T-helper 22 cell (primary cell): ENCODE results near the gene DNAAF6.
"Not testable (repeated sequence)": the region's sequence is repeated elsewhere in the genome, so short reads cannot be mapped to it uniquely, and the experiment has no call there.

Experiments used
- DNase-seq: peaks from one replicate; pipeline ENCODE4 v3.0.0-alpha.2; 2020; ENCODE audit warnings: low read depth

The DNAAF6 gene

DNA sequence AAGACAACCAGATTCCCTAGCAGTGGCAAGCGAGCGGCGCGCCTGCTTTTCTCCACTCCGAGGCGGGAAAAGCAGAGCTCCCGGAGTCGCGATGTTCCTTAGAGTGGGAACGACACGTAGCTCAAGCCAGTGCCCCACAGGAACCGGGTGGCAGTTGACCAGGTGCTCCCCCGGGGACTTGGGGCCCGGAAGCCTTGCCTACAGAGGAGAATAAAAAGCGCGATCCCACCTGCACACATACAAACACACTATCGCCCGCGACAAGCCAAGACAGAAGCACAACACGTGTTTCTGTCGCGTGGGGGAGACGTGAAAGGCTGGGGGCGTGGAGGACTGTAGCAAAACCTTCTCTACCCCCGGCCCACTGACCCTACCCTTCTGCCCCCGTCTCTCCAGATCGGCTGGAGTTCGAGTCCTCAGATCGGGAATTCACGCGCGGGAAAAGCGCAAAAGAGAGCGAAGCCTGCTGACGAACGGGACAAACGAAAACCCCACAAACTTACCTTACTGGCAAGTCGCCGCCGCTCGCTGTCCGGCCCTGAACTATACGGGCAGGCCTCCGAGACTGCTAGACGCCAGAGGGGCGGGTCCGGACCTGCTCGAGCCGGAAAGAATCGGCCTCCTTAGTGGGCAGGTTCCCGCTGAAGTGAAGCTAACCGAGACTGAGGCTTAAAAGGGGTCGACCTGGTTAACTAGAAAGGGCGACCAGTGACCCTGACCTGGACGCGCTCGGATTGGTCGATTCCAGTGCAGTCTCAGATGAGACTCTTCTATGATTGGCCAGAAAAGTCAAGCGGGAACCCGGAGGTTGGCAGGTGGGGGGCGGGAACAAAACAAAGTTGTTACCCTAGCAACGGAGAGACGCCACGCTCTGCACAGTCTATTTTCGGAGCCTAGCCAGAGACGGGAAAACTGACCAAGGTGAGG lies at the start of gene DNAAF6, which contains the start of gene NUP62CL:
Gene DNAAF6 (plus strand): TSS at position 842 of the 927 bp plus-strand sequence. CDS start 6,265 bp downstream, outside the sequence.
Gene NUP62CL (minus strand): TSS at position 664 of the 927 bp plus-strand sequence. CDS start 31,287 bp downstream, outside the sequence.
- peak; percentile 52 for DNase-seq

DNA sequence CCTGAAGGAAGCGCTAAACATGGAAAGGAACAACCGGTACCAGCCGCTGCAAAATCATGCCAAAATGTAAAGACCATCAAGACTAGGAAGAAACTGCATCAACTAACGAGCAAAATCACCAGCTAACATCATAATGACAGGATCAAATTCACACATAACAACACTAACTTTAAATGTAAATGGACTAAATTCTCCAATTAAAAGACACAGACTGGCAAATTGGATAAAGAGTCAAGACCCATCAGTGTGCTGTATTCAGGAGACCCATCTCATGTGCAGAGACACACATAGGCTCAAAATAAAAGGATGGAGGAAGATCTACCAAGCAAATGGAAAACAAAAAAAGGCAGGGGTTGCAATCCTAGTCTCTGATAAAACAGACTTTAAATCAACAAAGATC lies 48.8 kb upstream of the DNAAF6 start:
- not testable (repeated sequence) for DNase-seq

DNA sequence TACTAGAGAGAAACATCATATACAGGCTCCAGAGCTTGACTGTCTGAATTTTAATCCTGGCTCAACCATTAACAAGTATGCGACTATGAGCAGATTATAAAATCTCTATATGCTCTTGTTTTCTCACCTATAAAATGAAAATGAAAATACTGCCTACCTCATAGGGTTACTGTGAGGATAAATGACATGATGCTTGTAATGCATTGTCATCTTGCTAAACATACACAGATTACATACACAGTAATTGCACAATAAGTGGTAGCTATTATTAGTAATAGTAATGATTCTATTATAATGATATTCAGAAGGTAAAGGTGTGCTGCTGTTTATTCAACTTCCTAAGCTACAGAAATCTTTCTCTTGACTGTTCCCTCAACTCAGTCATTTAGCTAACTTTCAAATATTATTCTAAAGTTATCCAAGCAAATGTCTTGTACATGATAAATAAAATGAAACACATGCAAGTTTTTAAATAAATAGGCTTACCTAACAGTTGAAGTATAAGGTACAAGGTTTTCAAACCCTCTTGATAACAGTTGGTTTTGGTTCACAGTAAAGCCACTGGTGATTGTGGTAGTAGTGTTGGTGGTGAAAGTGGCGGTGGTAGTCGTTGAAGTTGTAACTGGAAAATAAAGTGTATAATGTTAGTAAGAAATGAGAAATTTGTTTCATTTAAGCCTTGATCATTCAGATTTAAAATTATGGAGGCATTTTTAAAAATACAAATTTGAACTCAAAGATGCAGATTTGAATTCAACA lies 39.1 kb upstream of the DNAAF6 start:
- DNase-seq: no peak

DNA sequence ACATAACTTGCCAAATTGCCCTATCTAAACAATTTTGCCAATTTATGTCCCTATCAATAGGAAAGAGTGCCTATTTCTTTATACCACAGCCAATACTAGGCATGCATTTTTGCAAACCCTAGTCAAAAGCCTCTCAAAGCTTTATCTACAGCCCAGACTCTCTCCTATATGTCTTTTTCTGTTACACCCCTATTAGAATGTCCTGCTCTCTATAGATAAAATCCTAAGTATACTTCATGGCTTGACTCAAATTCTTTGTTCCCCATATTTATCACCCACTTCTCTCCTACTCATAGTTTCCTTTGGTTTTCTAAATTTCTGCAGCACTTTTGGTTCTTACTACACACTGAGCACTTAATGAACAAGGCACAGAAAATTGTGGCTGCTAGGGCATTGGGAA lies 38.2 kb upstream of the DNAAF6 start:
- no peak for DNase-seq

DNA sequence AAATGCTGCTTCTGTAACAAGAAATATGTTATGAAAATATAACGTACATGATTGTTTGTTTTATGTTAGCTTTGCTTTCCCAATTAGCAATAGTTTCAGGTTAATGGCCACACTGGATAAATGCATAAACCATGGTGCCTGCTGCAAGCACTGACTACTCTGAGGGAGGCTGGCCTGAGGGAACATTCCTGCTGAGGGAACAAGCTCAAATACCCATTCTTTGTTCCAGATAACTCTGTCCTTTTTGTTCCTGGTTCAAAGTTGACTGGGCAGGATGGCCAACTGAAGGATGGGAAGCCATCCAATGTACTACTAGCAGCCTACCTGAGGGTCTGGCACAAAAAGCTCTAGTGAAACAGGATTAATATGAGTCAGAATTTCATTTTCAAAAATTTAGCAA lies 37.7 kb upstream of the DNAAF6 start:
- no peak for DNase-seq

DNA sequence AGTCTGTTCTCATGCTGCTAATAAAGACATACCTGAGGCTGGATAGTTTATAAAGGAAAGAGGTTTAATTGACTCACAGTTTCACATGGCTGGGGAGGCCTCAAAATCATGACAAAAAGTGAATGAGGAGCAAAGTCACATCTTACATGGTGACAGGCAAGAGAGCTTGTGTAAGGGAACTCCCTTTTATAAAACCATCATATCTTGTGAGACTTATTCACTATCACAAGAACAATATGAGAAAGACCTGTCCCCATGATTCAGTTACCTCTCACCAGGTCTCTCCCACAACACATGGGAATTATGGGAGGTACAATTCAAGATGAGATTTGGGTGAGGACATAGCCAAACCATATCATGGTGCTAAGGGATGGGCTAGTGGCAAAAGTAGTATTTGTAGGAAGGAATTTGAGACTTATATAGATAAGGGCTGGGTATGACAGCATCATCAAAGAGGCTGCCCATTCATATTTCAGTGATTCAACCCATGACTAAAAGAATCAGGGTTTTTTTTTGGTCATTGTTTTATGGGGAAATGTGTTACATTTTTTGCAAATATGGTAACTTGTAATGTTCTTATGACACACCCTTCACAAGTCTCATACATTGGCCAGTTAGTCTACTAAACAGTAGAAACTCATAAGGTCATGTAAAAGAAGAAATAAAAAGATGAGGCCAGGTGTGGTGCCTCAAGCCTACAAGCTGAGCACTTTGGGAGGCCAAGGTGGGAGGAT lies 34.9 kb upstream of the DNAAF6 start:
- no peak for DNase-seq

DNA sequence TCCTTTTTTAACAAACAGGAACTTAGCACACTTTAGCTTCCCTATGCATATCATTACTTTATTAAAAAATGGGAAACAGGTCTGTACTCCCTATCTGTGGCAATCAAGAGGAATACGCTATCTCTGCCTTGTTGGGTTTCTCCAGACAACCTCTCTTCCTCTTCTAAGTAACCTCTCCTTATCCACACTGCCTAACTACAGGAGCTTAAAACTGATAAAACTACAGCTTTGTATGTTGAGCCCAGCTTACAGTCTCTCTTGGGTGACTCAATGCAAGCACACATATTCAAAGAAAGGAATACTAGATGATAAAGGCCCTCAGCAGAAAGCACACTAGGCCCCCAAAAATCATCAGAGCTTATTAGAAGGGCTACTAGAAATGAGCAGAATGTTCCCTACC lies 9.1 kb upstream of the DNAAF6 start:
- no peak for DNase-seq

DNA sequence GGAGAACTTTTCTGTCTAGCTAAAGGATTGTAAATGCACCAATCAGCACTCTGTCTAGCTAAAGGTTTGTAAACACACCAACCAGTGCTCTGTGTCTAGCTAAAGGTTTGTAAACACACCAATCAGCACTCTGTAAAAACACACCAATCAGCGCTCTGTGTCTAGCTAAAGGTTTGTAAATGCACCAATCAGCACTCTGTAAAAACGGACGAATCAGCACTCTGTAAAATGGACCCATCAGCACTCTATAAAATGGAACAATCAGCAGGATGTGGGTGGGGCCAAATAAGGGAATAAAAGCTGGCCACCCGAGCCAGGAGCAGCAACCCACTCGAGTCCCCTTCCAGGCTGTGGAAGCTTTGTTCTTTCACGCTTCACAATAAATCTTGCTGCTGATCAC lies 8.3 kb upstream of the DNAAF6 start:
- DNase-seq: not testable (repeated sequence)

DNA sequence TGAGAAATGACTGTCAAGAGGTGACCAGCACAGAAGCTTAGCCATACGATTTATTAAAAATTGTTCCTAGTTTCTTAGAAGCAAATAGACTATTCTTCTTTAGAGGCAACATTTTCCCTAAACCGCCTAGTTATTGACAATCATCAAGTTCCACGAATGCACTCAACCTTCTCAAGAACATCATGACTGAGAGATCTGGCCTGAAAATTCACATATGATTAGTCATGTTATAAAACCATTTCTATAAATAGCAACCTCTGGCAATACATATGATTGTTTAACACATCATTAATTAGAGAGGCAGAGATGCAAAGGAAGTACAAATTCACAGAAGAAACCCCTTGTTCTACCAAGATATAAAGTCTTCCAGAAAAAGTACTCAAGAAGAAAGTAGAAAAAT lies 6.9 kb upstream of the DNAAF6 start:
- DNase-seq: no peak

DNA sequence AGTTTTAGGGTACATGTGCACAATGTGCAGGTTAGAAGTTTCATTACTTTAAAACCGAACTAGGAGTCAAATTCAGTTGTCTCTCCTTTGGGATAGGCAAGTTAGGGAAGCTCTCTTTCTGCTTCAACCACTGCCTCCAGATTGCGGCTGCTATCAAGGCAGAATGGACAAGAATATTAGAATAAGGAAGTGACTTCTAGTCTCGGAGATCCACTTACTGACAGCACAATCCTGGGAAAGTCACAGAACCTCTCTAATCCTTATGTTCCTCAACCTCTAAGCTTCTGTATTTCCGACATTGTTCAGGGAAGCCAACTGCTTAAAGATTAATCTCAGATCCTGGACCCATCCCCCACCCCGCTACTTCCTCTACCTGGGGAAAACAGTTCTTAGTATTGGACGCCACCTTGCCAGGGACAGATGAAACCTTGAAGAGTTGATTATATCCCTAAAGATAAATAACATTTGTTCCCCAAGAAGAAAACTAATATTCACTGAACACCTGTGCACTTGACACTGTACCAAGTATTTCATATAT lies 2.3 kb upstream of the DNAAF6 start:
- no peak for DNase-seq

DNA sequence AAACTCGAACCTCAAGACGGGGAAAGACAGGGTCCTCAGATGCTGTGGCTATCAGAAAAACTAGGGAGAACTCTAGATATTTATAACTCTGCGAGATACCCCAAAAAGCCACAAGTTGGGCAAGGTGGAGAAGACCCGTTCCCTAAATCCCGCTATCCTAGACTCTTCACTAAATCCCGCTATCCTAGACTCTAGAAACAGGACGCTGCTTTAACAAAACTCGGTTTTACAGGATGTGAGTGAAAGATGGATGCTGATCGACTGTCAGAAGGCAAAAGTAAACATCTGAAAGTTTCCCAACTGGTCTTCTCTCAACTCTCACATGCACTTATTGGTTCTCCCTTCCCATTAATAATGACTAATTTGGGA lies 270 bp downstream of the DNAAF6 start:
- DNase-seq: no peak

DNA sequence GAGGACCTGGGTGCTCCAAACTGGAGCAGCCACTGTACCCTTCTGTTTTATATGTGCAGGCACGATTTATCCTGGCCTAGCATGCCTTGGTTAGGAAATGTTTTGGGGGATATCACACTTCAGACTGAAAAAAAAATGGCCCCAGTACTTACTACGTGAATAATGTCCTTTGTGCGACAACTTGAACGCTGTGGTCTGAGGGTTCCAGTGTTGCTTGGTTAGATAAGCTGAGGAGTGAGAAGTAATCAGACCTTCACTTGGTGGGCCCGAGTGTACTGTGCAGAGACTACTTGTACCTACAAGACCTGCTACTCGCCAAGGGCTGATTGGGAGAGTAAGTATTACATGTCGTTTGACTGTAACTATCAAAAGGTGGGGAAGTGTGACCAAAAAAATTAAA lies 678 bp downstream of the DNAAF6 start:
- no peak for DNase-seq

DNA sequence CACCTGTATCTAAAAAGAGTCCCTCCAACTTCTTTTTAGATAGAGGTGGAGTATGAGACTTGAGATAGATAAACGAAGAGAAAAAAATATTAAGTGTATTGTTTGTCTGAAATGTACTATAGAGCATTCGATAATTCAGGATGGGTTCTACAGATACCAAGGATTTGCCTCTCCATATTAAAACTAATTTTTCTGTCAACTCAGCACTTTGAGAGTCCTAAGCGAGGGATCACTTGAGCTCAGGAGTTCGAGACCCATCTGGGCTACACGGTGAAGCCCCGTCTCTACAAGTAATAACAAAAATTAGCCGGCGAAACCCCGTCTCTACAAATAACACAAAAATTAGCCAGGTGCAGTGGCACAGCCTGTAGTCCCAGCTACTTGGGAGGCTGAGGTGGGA lies 1.5 kb downstream of the DNAAF6 start:
- DNase-seq: no peak

DNA sequence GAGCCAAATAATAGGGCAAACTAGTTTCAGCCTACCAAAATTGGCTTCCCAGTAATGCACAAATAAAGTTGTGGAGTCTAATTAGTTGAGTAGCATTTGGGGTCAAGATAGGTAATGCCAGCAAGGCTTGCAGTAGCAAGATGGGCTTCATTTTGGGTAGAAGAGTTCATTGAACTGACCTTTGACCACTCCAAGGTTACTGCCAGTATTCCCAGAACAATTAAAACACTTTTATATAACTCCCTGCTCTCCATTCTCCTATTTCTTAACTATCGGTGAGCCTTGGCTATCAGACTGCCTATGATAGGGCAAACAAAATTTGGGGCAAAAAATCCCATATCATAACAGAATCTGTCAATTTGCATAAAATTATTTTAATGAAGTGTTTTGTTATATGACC lies 7.1 kb downstream of the DNAAF6 start:
- DNase-seq: no peak

DNA sequence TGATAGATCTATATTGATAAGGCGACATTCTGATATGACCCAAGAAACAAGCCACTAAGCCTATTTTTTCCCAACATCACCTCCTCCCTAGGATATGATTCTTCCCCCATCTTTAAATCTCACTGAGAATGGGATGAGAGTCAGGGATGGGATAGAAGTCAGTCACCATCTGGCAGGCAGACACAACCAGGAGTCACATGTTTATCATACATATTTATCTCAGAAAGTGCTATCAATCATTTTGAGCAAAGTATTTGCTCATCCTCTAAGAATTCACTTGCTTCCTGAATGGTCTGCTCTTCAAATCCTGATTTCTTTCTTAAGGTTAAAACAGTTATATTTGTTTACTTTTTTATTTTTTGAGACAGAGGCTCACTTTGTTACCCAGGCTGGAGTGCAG lies 20.3 kb downstream of the DNAAF6 start:
- DNase-seq: no peak

DNA sequence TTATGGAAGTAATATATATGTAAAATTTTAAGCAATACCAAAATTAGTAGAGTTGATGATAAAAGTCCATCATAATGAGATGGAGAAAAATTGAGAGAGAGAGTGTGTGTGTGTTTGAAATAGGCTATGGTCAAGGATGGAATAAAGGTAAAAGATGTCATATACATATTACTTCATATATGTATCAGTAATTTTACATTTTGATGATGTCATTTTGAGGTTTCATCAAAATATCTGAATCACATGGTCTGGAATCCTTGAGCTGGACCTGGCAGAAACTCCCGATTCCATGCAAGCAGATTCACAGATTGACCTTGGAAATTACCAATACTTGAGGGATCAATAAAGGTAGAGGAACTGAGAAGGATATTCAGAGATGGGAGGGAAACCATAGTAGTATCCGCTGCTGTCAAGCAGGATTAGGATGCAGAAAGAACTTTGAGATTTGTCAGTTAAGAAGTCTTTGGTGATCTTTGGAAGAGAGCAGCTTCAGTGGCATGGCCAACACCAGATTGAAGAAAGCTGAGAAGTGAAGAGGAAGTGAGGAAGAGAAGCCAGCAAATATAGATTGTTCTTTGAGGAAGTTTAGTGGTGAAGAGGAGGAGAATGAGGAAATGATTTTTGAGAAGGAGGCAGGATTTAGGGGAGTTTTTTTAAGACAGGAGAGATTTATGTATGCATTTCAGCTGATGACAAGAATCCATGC lies 21.5 kb downstream of the DNAAF6 start:
- no peak for DNase-seq

DNA sequence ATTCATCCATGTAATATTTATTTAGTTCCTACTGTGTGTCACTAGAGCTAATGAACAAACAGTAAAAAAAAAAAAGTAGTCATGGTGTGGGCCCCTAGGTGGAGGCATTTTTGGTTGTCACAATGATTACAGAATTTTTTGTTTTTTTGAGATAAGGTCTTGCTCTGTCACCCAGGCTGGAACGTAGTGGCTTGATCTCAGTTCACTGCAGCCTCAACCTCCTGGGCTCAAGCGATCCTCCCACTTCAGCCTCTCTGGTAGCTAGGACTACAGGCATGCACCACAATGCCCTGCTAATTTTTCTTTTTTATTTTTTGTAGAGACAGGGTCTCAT lies 22.0 kb downstream of the DNAAF6 start:
- no peak for DNase-seq

DNA sequence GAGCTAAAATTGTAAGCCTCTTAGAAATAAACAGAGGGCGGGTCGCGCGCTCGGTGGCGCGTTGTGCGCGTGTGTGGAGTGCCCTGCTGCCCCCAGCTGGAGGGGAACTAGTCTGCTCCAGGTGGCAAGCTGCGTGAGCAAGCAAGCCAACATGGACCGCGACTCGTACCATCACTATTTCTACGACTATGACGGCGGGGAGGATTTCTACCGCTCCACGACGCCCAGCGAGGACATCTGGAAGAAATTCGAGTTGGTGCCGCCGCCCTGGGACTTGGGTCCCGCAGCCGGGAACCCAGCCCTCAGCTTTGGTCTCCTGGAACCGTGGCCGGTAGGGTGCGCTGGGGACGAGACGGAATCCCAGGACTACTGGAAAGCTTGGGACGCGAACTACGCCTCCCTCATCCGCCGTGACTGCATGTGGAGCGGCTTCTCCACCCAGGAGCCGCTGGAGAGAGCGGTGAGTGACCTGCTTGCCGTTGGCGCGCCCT lies 66.1 kb downstream of the DNAAF6 start:
- no peak for DNase-seq

DNA sequence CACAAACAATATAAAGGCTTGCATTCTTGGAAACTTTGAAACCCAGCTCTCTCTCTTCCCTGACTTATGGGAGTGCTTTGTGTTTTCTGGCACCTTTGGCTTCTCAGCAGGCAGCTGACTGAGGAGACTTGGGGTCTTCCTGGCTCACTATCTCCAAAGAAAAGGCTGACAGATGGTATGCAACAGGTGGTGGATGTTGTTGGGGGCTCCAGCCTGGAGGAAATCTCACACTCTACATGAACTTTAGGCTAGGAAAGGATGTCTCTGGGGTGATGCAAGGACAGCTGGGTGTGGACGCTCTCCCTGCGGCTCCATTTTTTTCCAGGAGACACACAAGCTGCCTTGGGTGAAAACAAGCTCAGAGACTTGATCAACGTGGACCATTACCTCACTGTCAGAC lies 67.4 kb downstream of the DNAAF6 start:
- no peak for DNase-seq

DNA sequence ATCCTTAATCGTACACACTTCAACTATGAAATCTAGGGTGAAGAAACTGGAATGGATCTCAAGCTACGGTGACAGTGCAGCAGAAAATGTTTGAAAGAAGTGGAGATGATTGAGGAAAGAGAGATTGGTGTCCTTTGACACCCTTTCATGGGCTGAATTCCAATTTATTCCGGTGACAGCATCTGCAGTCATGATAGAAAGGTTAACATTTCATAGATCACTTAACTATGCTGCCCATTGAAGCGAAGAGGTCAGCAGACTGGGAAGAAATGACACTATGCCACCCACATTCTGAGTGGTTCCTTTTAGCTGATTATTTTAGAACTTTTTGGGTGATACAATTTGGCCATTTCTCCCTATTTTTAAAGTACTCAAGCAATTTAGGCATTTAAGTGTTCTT lies 82.3 kb downstream of the DNAAF6 start:
- DNase-seq: no peak

DNA sequence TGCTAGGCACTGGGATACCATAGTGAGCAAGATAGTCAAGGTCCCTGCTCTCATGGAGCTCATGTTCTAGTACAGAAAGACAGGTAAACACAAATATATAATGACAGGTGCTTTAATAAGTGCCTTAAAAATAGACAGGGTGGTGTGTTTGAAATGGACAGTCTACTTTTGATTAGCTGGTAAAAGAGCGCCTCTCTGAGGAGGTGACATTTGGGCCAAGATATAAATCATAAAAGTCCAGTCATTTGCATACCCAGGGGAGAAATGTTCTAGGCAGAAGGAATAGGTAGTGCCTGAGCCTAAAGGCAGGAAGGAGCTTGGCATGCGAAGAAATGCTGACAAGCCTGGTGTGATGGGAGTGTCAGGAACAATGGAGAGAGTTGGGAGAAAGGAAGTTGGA lies 83.6 kb downstream of the DNAAF6 start:
- DNase-seq: no peak

DNA sequence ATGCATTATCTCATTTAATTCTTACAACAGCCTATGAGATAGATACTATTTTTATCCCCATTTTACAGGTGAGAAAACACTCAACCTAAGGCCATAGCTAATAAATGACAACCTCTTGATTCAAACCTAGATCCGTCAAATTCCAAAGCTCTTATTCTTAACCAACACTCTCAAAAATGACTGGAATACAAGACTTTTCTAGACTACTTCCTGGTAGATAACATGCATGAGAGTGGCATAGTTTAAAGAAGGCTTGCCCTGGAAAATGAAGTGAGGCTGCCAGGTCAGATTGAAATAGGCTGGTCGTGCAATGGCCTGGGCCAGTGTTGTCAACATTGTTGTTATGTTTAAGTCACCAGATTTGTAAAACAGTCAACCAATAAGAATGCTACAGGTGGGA lies 86.6 kb downstream of the DNAAF6 start:
- no peak for DNase-seq
